Liver (tissue), 9 donors: ENCODE results near the gene SAP30. TPM values are rescaled to one million over a fixed set of nuclear protein-coding genes. Genes with fewer than 3 reads are reported as not detected.

Experiments
- DNase-seq: peaks from one replicate; pipeline ENCODE4 v3.0.0-alpha.2; 2017; ENCODE audit warnings: low spot score
- H3K27ac ChIP-seq, 2 donors: one replicate each; pipeline ENCODE4 v1.7.0; 2013; ENCODE audit warnings: inconsistent platforms in 2 of 2, low read length in 2 of 2, control low read depth in 1 of 2, low read depth in 1 of 2, mild to moderate bottlenecking in 1 of 2
- H3K27me3 ChIP-seq, 4 donors: one replicate each; pipeline versions ENCODE4 v1.6.1 to v1.7.0; 2013; ENCODE audit warnings: low read length in 3 of 4, inconsistent platforms in 1 of 4, mild to moderate bottlenecking in 1 of 4, moderate library complexity in 1 of 4; ENCODE audit not compliant: control insufficient read depth in 4 of 4, insufficient read depth in 4 of 4
- H3K36me3 ChIP-seq, 4 donors: one replicate each; pipeline versions ENCODE4 v1.6.1 to v1.7.0; 2013; ENCODE audit warnings: low read length in 3 of 4, mild to moderate bottlenecking in 3 of 4, low read depth in 1 of 4, moderate library complexity in 1 of 4; ENCODE audit not compliant: control insufficient read depth in 4 of 4, insufficient read depth in 3 of 4
- H3K4me1 ChIP-seq, 4 donors: one replicate each; pipeline versions ENCODE4 v1.6.1 to v1.7.0; 2013; ENCODE audit warnings: low read length in 3 of 4, mild to moderate bottlenecking in 3 of 4, moderate library complexity in 1 of 4; ENCODE audit not compliant: control insufficient read depth in 4 of 4, insufficient read depth in 4 of 4
- H3K4me3 ChIP-seq, 3 donors: one replicate each; pipeline versions ENCODE4 v1.6.1 to v1.7.0; 2013; ENCODE audit warnings: low read length in 3 of 3, control low read depth in 1 of 3, low read depth in 1 of 3, mild to moderate bottlenecking in 1 of 3
- H3K9ac ChIP-seq, 2 donors: one replicate each; pipeline ENCODE4 v1.7.0; 2013; ENCODE audit warnings: low read length in 2 of 2, mild to moderate bottlenecking in 2 of 2, moderate library complexity in 2 of 2, control low read depth in 1 of 2, low read depth in 1 of 2
- H3K9me3 ChIP-seq, 4 donors: one replicate each; pipeline versions ENCODE4 v1.6.1 to v1.7.0; 2013; ENCODE audit warnings: low read length in 3 of 4; ENCODE audit not compliant: control insufficient read depth in 4 of 4
- ATF3 ChIP-seq: IDR thresholded peaks from 2 replicates; pipeline ENCODE4 v1.6.1; 2016; ENCODE audit warnings: antibody characterized with exemption
- CTCF ChIP-seq: fragments of 150-350 bp; IDR thresholded peaks from 2 replicates; pipeline ENCODE4 v1.5.1; 2017; ENCODE audit warnings: improper control_type of control experiment, low read depth, low read length; ENCODE audit not compliant: missing input control
- EGR1 ChIP-seq, 2 donors: IDR thresholded peaks; 2 replicates each; pipeline ENCODE4 v1.6.1; 2016 to 2018; ENCODE audit warnings: antibody characterized with exemption in 2 of 2, low read depth in 2 of 2
- FOXA1 ChIP-seq: IDR thresholded peaks from 2 replicates; pipeline ENCODE4 v1.6.1; 2016; ENCODE audit warnings: antibody characterized with exemption
- FOXA2 ChIP-seq: IDR thresholded peaks from 2 replicates; pipeline ENCODE4 v1.6.1; 2016; ENCODE audit warnings: antibody characterized with exemption
- GABPA ChIP-seq, 2 donors: IDR thresholded peaks in 1 of 2; conservative IDR thresholded peaks in 1 of 2; 2 replicates each; pipeline ENCODE4 v1.6.1; 2016; ENCODE audit warnings: antibody characterized with exemption in 2 of 2, mild to moderate bottlenecking in 1 of 2, moderate library complexity in 1 of 2
- HNF4A ChIP-seq, 2 donors: conservative IDR thresholded peaks; 2 replicates each; pipeline ENCODE4 v1.6.1; 2016; ENCODE audit warnings: antibody characterized with exemption in 2 of 2, mild to moderate bottlenecking in 2 of 2
- HNF4G ChIP-seq: IDR thresholded peaks from 2 replicates; pipeline ENCODE4 v1.6.1; 2016; ENCODE audit warnings: antibody characterized with exemption
- JUND ChIP-seq, 2 donors: IDR thresholded peaks; 2 replicates each; pipeline ENCODE4 v1.6.1; 2016; ENCODE audit warnings: antibody characterized with exemption in 2 of 2
- NR2F2 ChIP-seq: IDR thresholded peaks from 2 replicates; pipeline ENCODE4 v1.6.1; 2016; ENCODE audit warnings: antibody characterized with exemption
- RAD21 ChIP-seq, 2 donors: IDR thresholded peaks; 2 replicates each; pipeline ENCODE4 v1.6.1; 2016; ENCODE audit warnings: antibody characterized with exemption in 2 of 2, mild to moderate bottlenecking in 2 of 2
- REST ChIP-seq: IDR thresholded peaks from 2 replicates; pipeline ENCODE4 v1.6.1; 2016; ENCODE audit warnings: antibody characterized with exemption, mild to moderate bottlenecking
- RXRA ChIP-seq, 2 donors: IDR thresholded peaks; 2 replicates each; pipeline ENCODE4 v1.6.1; 2017 to 2018; ENCODE audit warnings: antibody characterized with exemption in 2 of 2, mild to moderate bottlenecking in 1 of 2
- SP1 ChIP-seq: IDR thresholded peaks from 2 replicates; pipeline ENCODE4 v1.6.1; 2018; ENCODE audit warnings: antibody characterized with exemption, mild to moderate bottlenecking
- TAF1 ChIP-seq: conservative IDR thresholded peaks from 2 replicates; pipeline ENCODE4 v1.6.1; 2016; ENCODE audit warnings: antibody characterized with exemption, mild to moderate bottlenecking
- YY1 ChIP-seq: IDR thresholded peaks from 2 replicates; pipeline ENCODE4 v1.6.1; 2016; ENCODE audit warnings: antibody characterized with exemption, mild to moderate bottlenecking
- ZBTB33 ChIP-seq: IDR thresholded peaks from 2 replicates; pipeline ENCODE4 v1.6.1; 2016; ENCODE audit warnings: antibody characterized with exemption
- WGBS: extraction: QIAGEN DNeasy Blood & Tissue Kit; methylation state at CpG from one replicate; pipeline ENCODE4 v1.1.7; 2013; 5-methylcytosine and 5-hydroxymethylcytosine counted together
- polyA plus RNA-seq, 2 donors: library from polyadenylated mRNA; stranded (reverse) in 1 of 2; unstranded in 1 of 2; fragments of 200-250 nt in 1 of 2; fragments of >200 nt in 1 of 2; fragmentation: Nextera tagmentation in 1 of 2; extraction: Ambion mirVana in 1 of 2; gene quantifications; one replicate each; pipeline versions ENCODE4 v1.2.1 to v1.2.3, GENCODE V29; 2013 to 2015
- total RNA-seq, 2 donors: library from RNA; depleted of rRNA; stranded (reverse); fragments of >200 nt; gene quantifications; one replicate each; pipeline ENCODE4 v1.2.3, GENCODE V29; 2014
- donor health status: healthy.
- donor health status: healthy.
- donor health status: healthy.
- donor health status: healthy.
- donor health status: healthy.

The SAP30 gene
- total and polyA plus RNA-seq, 4 donors: 1.3 to 10.0 (median 3.7) TPM

GRCh38 chr4:173397604-173398003 is 26.9 kb downstream of the SAP30 start:
- TF ChIP-seq HNF4G: no peak
- TF ChIP-seq TAF1: no peak
- no peak for TF ChIP-seq FOXA2
- TF ChIP-seq SP1: no peak
- no peak for TF ChIP-seq RAD21 (IDR thresholded peaks at IDR 0.05)
- no peak for TF ChIP-seq ZBTB33
- TF ChIP-seq YY1: no peak
- TF ChIP-seq HNF4A (conservative IDR thresholded peaks at IDR 0.05): no peak
- no peak for TF ChIP-seq REST
- TF ChIP-seq EGR1 (IDR thresholded peaks at IDR 0.05; ENCODE audit: low read depth in 2 of 2): no peak
- TF ChIP-seq GABPA (IDR thresholded peaks at IDR 0.05 in 1 of 2, conservative IDR thresholded peaks at IDR 0.05 in 1 of 2): no peak
- no peak for TF ChIP-seq CTCF
- no peak for TF ChIP-seq NR2F2
- no peak for TF ChIP-seq ATF3
- TF ChIP-seq JUND (IDR thresholded peaks at IDR 0.05): no peak
- TF ChIP-seq RXRA (IDR thresholded peaks at IDR 0.05): no peak
- no peak for TF ChIP-seq FOXA1
- DNase-seq: no peak
- no peaks in the 10 kb centered on the region for H3K4me1 ChIP-seq
- no peak overlapping the region for H3K4me3 ChIP-seq
- H3K9me3 ChIP-seq: no peaks in the 10 kb centered on the region
- no peak overlapping the region for H3K9ac ChIP-seq
- H3K27me3 ChIP-seq: no peaks in the 10 kb centered on the region
- WGBS: 90% methylated on average over 1 of the region's 1 CpG
- H3K36me3 ChIP-seq: no peaks in the 10 kb centered on the region
- H3K27ac ChIP-seq: no peak overlapping the region

GRCh38 chr4:173398220-173398619 is 27.5 kb downstream of the SAP30 start:
- no peaks in the 10 kb centered on the region for H3K9me3 ChIP-seq
- no peak for DNase-seq
- no peak for TF ChIP-seq FOXA2
- no peak for TF ChIP-seq ZBTB33
- no peak for TF ChIP-seq TAF1
- no peak for TF ChIP-seq JUND (IDR thresholded peaks at IDR 0.05)
- TF ChIP-seq REST: no peak
- TF ChIP-seq CTCF: no peak
- no peak overlapping the region for H3K9ac ChIP-seq
- no peaks in the 10 kb centered on the region for H3K4me1 ChIP-seq
- H3K27me3 ChIP-seq: no peaks in the 10 kb centered on the region
- H3K36me3 ChIP-seq: no peaks in the 10 kb centered on the region
- H3K4me3 ChIP-seq: no peak overlapping the region
- no peak overlapping the region for H3K27ac ChIP-seq
